ENCODE measurements around the gene P2RX7. TPM values are rescaled to one million over a fixed set of nuclear protein-coding genes. Genes with fewer than 3 reads are reported as not detected.
"Not testable (repeated sequence)": the region's sequence is repeated elsewhere in the genome, so short reads cannot be mapped to it uniquely, and the experiment has no call there.

Gene P2RX7
- total RNA-seq, 1 donor from 2014 or later = 1.9 TPM

DNA sequence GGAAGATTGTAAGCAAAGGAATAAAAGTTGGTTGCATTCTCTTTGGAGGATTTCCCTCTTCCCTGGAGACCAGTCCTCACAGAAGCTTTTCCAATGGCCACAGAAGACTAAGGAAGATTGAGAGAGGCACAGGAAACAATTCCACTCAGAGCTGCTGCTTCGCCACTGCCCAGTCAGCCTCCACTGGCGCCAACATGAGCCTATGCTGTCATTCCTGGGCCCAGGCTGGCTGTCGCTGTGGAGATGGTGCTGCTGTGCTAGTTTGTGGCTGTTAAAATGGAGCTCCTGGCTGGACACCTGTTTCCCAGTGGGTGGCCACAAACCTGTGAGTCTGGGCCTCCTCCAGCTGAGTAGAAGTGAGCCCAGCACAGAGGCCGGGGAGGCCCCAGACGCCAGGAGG lies 6.6 kb downstream of the P2RX7 start:
- Mint-ChIP-seq H3K27ac (no peak overlapping the region), H3K4me1 (ENCODE audit: unreplicated experiment) (no peaks in the 10 kb centered on the region), H3K36me3 (no peaks in the 10 kb centered on the region), H3K9me3 (no peaks in the 10 kb centered on the region), H3K27me3 (peaks cover under 1% of the 10 kb centered on the region), H3K4me3 (no peak overlapping the region)
- TF ChIP-seq, protein P1, sequence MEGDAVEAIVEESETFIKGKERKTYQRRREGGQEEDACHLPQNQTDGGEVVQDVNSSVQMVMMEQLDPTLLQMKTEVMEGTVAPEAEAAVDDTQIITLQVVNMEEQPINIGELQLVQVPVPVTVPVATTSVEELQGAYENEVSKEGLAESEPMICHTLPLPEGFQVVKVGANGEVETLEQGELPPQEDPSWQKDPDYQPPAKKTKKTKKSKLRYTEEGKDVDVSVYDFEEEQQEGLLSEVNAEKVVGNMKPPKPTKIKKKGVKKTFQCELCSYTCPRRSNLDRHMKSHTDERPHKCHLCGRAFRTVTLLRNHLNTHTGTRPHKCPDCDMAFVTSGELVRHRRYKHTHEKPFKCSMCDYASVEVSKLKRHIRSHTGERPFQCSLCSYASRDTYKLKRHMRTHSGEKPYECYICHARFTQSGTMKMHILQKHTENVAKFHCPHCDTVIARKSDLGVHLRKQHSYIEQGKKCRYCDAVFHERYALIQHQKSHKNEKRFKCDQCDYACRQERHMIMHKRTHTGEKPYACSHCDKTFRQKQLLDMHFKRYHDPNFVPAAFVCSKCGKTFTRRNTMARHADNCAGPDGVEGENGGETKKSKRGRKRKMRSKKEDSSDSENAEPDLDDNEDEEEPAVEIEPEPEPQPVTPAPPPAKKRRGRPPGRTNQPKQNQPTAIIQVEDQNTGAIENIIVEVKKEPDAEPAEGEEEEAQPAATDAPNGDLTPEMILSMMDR (conservative IDR thresholded peaks at IDR 0.05) = no peak
- DNase-seq (ENCODE audit: extremely low spot score, unreplicated experiment) = no peak

DNA sequence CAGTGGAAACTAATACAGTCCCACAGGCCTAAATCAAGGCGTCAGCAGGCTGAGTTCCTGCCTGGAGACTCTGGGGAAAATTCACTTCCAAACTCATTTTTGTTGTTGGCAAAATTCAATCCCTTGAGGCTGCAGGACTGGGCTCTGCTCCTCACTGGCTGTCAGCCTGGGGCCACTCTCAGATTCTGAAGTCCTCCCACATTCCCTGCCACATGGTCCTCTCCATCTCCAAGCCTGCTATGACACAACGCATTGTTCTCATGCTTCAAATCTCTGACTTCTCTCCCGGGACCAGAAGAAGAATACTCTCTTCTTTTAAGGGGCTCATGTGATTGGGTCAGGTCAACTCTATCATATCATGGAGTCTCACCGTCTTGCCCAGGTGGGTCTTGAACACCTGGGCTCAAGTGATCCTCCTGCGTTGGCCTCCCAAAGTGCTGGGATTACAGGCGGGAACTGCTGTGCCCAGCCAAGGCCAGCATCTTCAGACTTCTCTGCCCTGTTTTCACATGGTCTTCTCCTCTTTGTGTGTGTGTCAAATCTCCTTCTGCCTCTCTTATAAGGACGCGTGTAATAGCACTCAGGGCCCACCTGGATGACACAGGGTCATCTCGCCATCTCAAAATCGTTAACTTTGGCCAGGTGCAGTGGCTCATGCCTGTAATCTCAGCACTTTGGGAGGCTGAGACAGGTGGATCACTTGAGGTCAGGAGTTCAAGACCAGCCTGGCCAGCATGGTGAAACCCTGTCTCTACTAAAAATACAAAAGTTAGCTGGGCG lies 9.7 kb downstream of the P2RX7 start:
- no peak overlapping the region for H3K4me3 Mint-ChIP-seq
- TF ChIP-seq, protein P1 (conservative IDR thresholded peaks at IDR 0.05) = no peak
- no peak overlapping the region for H3K27ac Mint-ChIP-seq
- H3K9me3 Mint-ChIP-seq = no peaks in the 10 kb centered on the region
- H3K36me3 Mint-ChIP-seq = no peaks in the 10 kb centered on the region
- no peak for DNase-seq (ENCODE audit: extremely low spot score, unreplicated experiment)
- H3K27me3 Mint-ChIP-seq = peaks cover 15% of the 10 kb centered on the region
- H3K4me1 Mint-ChIP-seq (ENCODE audit: unreplicated experiment) = no peaks in the 10 kb centered on the region

DNA sequence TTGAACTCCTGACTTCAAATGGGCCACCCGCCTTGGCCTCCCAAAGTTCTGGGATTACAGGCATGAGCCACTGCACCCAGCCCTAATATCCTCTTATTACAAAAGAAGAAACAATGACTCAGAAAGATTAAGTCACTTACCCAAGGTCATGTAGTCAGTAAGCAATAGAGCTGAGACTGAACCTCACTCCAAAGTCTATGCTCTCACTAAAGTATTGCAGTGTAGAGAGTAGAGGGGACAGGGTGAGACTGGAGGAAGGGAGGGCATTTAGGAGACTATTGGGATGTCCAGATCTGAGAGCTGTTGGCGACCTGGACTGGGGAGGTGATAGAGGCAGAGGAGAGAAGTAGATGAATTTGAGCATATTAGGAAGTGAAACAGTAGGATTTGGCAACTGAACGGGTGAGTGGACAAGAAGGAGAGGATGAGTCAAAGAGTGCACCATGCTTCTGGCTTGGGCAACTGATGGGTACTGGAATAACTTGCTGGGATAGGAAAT lies 11.8 kb downstream of the P2RX7 start:
- no peaks in the 10 kb centered on the region for H3K4me1 Mint-ChIP-seq (ENCODE audit: unreplicated experiment)
- peaks cover 15% of the 10 kb centered on the region for H3K27me3 Mint-ChIP-seq
- peak overlapping the region; percentile 26 for H3K27ac Mint-ChIP-seq
- TF ChIP-seq, protein P1 (conservative IDR thresholded peaks at IDR 0.05) = no peak
- no peaks in the 10 kb centered on the region for H3K9me3 Mint-ChIP-seq
- H3K36me3 Mint-ChIP-seq = no peaks in the 10 kb centered on the region
- no peak for DNase-seq (ENCODE audit: extremely low spot score, unreplicated experiment)
- no peak overlapping the region for H3K4me3 Mint-ChIP-seq

DNA sequence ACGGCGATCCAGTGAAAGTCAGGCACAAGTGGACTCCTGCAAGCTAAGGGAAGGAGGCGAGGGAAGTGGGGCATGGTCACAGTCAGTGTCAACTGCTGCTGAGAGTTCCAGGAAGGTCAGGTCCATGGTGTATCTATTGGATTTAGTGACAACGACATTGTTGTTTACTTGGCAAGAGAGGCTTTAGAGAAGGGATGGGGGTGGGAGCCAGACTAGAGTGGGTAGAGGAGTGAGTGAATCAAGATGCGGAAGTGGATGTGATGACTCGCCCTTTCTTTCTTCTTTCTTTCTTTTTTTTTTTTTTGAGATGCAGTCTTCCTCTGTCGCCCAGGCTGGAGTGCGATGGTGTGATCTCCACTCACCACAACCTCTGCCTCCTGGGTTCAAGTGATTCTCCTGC lies 12.5 kb downstream of the P2RX7 start:
- DNase-seq (ENCODE audit: extremely low spot score, unreplicated experiment) = no peak
- H3K4me1 Mint-ChIP-seq (ENCODE audit: unreplicated experiment) = no peaks in the 10 kb centered on the region
- H3K36me3 Mint-ChIP-seq = no peaks in the 10 kb centered on the region

DNA sequence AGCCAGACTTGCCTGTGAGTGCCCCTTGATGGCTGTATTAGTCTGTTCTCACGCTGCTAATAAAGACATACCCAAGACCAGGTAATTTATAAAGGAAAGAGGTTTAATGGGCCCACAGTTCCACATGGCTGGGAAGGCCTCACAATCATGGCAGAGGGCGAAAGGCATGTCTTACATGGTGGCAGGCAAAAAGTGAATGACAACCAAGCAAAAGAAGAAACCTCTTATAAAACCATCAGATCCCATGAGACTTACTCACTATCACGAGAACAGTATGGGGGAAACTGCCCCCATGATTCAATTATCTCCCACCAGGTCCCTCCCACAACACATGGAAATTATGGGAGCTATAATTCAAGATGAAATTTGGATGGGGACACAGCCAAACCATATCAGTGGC lies 16.6 kb downstream of the P2RX7 start:
- H3K27ac Mint-ChIP-seq; H3K9me3 Mint-ChIP-seq; H3K4me1 Mint-ChIP-seq (ENCODE audit: unreplicated experiment); H3K36me3 Mint-ChIP-seq; DNase-seq (ENCODE audit: extremely low spot score, unreplicated experiment); H3K4me3 Mint-ChIP-seq: not testable (repeated sequence)
- peaks cover 15% of the 10 kb centered on the region for H3K27me3 Mint-ChIP-seq

More for the DNA sequence above, 12.5 kb downstream of the P2RX7 start:
- Mint-ChIP-seq H3K27me3 (peaks cover 15% of the 10 kb centered on the region), H3K4me3 (no peak overlapping the region), H3K9me3 (no peaks in the 10 kb centered on the region), H3K27ac (no peak overlapping the region)
- TF ChIP-seq, protein P1 (conservative IDR thresholded peaks at IDR 0.05) = no peak

DNA sequence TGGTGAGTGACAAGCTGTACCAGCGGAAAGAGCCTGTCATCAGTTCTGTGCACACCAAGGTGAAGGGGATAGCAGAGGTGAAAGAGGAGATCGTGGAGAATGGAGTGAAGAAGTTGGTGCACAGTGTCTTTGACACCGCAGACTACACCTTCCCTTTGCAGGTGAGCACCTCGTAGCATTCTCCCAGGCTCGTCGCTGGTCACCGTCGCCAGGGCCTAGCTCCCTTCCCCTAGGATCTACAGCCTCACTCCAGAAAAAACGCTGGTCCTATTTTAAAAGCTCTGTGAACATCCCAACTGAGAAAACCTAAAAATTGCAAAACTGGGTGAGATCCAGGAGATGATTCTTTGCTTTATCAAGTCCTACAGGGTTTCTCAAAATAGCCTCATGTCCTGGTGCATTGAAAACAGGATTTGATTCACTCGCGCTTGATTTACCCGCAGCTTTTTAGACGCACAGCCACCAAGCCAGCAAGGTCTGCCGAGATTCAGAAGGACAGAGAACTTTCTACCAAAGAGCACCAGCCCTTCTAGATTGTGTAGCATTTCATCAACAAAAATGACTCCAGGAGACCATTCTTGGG lies 22.2 kb downstream of the P2RX7 start:
- H3K27ac Mint-ChIP-seq = no peak overlapping the region

More for the DNA sequence above, 22.2 kb downstream of the P2RX7 start:
- no peaks in the 10 kb centered on the region for H3K9me3 Mint-ChIP-seq
- H3K4me1 Mint-ChIP-seq (ENCODE audit: unreplicated experiment) = no peaks in the 10 kb centered on the region
- no peak for DNase-seq (ENCODE audit: extremely low spot score, unreplicated experiment)
- H3K4me3 Mint-ChIP-seq = no peak overlapping the region
- H3K36me3 Mint-ChIP-seq = no peaks in the 10 kb centered on the region
- TF ChIP-seq, protein P1 (conservative IDR thresholded peaks at IDR 0.05) = no peak
- H3K27me3 Mint-ChIP-seq = peaks cover 33% of the 10 kb centered on the region
